Activated T-helper 1 cell treated with anti-CD3 and anti-CD28 coated beads, Interleukin-2, amount 50 U/mL, for 16 hours (primary cell): ENCODE measurements around the gene ANK3.
"Not testable (repeated sequence)": the region's sequence is repeated elsewhere in the genome, so short reads cannot be mapped to it uniquely, and the experiment has no call there.

Experiments
- DNase-seq, 2 donors: peaks; one replicate each; pipeline ENCODE4 v3.0.0-alpha.2; 2020; ENCODE audit warnings: low read depth in 1 of 2, low spot score in 1 of 2

ANK3 gene

DNA sequence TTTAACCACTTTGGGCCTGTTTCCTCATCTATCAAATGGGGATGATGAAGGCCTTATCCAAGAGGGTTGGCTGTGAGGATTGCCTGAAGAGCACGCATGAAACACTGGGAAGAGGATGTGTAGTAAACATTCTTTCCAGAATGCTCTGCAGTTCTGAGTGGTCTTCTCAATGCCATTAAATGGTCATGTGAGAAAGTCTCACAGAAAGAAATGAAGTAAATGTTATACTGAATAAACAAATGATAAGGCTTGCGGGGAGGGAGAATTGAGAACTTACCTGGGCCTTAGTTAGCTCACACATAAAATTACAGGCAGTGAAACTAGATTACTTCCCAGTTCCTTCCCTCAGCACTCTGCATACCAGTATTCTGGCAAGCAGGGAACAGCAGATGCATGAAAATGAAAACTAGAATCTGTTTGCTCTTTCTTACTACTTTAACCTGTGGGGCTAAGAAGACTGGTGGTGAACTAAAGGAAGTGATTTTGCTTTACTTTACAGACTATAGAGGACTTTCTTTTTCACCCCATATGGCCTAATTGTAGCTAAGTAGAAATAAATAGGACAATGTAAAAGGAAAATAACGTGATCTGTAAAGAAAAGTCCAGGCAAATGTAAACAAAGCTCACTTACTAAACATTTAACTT, 348.1 kb downstream of the ANK3 start:
- no peak for DNase-seq

DNA sequence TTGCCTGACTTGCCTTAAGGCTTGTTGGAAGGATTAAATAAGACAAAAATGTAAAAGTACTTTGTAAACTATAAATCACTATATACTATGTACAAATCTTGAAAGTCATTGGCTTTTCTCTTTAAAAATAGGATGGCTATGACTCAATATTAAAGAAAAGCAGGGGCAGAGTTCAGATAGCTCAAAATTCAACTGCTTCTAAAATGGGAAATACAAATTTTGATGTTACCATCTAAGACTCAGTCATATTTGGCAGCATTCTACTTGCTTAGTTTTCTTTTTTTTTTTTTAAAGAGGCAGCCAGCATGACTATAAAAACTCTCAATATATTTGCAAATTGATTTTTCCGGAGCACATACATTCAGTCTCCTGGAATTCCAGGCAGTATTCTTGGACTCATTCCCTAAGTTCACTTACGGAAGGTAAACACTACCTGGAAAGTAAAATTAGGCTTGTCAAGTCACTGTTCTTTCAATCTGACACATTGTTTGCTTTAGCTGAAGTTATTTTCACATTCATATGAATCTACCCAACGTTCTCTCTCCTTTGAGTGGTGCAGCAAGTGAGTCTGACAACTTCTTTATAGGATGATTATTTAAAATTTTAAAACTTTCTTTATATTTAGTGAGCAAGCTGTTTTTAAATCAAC, 349.5 kb downstream of the ANK3 start:
- no peak for DNase-seq

DNA sequence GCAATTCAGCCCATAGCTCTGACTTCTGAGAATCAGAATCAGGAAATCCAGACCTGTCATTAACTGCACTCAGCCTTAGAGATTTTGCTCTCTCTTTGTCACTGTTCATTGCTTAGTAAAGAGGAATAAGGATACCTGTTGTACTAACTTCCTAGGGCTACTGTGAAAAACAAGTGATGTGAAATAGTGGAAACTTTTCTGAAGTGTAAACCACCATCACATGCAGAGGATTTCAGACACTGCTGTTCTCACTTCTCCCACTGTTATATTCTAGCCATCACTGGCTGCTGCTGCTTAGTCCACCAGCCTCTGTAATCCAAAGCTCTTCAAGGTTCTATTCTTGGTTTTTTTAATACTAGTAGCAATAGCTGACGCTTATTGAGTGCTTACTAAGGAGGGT, 353.7 kb downstream of the ANK3 start:
- DNase-seq: no peak

DNA sequence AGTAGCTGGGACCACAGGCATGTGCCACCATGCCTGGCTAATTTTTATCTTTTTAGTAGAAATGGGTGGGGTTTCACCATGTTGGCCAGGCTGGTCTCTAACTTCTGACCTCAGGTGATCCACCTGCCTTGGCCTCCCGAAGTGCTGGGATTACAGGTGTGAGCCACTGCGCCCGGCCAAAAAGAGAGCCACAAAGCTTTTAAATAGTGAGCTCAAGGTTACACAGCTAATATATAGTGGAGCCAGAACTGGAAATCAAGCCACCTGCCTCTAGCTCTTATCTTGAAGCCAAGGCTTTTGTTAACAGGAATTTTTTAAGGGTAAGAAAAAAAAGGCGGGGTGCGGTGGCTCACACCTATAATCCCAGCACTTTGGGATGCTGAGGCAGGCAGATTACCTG, 354.3 kb downstream of the ANK3 start:
- DNase-seq: not testable (repeated sequence)

DNA sequence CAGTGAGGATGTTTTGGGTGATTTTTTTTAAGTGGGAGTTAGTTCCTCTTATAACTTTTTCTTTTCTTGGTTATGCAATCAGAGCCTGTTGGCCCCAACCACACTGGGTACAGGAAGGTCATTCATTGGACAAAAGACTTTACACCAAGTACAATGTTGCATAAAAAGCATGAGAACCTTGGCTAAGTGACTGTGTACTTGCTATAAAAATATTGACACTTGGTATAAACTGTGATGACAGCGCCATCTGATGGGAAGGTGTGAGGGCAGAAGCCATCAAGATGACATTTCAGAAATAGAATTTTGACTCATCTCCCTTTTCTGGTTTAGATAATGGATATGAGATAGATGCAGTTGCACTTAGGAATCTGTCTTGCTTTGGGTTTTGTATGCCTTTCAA, 357.0 kb downstream of the ANK3 start:
- no peak for DNase-seq

DNA sequence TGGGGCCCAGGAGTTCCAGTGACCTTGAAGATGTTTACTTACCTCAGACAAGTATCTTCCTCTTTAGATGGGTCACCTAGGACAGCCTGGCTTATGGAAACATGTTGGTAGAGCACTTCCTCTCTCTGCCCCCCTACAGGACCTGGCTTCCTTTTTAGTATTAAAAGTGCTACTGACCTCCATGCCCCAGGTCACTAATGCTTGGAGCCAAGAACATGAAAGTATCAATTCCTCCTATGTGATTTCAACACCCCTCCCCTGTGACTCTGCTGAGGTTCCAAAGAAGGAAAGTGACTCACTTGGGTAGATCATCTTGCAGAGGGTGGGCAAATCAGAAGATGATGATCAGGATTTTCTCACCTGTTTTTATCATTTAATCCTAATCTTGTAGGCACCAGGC, 358.0 kb downstream of the ANK3 start:
- DNase-seq: no peak

DNA sequence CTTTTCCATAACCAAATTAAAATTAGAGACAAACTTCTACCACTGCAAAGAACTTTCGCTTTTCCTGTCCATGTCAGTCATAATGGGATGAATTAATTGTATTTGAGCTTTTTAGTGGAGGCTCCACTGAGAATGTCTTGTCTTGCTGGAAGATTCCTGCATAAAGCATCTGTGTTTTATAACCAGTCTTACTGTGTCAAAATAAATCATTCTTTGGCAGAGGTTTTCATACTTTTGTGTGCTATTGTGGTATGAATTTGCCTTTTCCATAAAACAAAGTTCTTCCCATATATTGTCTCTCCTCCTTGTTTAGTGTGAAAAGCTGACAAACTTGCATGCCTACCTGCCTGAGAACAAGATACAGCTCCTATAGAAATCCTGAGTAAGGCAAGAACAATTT, 358.5 kb downstream of the ANK3 start:
- DNase-seq: no peak

DNA sequence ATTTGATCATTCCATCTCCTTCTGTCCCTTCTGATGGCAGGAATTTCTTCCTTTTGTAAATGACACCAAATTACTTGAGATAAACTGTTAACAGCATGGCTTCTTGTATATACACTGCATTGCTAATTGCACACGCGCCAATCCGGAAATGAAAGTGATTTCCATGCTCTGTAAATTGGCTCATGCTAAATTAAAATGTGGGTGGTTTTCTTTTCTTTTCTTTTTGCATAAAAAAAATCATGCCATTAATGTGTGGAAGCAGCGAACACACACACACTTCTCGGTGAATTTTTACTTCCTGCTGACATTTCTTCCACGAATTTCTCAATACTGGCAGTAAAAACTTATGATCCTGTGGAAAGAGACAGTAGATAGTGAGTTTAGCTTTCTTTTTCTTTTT, 360.2 kb downstream of the ANK3 start:
- no peak for DNase-seq

DNA sequence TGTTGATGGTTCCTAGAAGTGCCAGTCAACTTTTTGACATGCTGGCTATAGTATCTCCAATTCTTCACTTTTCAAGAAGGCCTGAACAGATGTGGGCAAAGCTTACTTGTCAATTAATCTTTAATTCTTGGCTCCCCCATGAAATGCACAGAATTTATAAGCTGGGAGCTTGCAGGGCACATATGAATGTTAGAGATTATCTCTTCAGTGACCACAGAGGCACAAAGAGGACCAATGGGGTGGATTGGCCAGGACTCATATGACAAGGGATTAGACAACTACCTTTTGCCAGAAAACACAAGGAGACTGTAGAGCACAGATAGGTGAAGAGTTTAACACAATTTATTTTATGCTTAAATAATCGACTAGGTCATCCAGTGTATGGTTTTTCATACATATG, 361.6 kb downstream of the ANK3 start:
- DNase-seq: no peak

DNA sequence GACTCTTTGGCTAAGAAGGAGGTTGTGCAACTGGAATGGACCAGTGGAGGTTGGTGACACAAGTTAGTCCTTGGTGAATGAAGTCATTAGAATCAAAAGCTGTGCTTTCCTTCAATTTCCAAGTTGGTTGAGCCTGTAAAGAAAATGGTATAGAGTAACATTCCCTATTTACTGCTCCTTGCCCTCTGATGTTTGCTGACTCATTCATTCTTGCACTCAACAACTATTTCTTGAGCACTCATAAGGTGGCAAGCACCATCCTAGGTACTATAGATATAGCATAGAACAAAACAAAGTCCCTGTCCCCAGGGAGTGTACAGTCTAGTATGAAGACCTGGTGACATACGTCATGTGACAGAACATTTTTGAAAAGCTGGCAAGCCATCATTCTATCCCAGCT, 364.4 kb downstream of the ANK3 start:
- DNase-seq: no peak

DNA sequence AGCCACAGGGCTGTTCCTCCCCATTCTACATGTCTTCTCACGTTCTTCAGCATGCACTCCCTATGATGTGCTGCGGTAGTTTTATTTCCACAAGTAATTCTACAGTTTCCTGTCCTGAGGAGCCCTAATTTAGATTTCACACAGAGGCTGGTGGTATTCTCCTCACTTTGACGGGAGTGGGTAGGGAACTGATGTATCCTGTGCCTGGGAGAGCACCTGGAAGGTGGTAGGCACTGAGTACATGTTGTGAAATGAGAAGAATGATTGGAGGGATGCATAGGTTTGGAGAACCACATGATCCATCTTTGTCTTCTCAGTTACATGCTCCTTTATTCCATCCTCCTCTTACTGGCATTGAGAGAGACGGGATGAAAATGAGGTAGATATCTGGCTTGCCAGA, 365.2 kb downstream of the ANK3 start:
- DNase-seq: no peak

DNA sequence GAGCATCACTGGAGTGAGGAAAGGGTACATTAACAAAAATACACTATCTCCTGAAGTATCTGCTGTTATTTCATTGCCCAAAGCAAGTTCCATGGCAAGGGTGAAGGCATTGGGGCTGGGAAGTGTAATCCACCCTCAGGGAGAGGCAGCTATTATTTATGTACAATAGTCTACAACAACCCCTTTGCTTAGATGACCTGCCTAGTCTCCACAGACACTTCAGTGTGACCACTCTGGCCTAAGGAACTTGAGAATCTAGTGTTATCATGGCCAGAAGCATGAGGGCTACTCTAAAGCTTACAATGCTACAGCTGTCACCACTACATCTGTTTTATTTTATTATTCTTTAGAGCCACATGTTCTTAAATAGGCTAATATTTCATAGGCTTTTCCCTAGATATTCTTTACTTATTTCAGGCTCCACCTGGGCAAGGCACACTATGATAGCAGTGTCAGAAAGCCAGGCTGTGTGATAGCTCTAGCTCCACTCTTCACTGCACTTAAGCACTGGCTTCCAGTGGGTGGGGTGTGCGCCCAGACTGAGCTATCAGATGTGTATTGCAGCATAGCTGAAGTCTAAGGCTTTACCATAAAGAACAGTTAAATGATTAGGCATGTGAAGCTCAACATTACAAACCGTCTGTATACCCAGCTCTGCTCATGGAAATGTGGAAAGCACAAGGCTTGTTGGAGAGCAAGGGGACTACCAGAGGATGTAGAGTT, 366.4 kb downstream of the ANK3 start:
- DNase-seq: no peak

DNA sequence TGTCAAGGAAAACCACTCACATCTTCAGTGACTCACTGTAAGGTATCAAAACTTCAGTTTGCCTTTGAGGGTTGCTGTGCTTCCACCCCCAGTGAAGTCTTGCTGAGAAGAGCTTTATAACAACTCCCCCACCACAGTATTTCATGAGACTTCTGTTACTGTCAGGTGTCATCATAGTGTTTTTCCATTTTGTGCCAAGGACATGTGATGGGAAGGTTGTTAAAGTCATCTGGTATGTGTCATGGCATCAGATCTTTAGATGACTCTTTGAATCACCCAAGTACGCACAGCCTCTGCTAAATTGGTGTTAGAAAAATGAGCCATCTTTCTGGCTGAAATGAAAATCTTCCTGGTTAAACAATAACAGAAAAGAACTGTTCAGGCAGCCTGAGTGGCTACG, 368.3 kb downstream of the ANK3 start:
- no peak for DNase-seq

DNA sequence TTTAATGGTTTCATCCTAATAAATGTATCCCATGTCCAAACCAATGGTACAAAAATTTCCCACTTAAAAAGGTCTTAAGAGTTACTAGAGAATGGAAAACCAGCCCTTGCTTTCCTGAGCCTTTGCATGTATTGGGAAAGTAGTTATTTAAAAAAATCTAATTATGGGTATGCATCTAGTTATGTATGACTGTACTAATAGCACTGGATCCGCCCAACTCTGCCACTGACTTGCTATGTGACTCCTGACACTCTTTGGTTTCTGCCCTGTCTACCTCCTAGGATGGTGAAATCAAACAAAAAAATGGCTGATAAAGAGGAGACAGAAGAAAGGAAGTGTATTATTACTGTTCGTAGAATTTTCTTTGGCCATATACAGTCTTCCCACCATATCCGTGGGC, 372.9 kb downstream of the ANK3 start:
- DNase-seq: no peak

DNA sequence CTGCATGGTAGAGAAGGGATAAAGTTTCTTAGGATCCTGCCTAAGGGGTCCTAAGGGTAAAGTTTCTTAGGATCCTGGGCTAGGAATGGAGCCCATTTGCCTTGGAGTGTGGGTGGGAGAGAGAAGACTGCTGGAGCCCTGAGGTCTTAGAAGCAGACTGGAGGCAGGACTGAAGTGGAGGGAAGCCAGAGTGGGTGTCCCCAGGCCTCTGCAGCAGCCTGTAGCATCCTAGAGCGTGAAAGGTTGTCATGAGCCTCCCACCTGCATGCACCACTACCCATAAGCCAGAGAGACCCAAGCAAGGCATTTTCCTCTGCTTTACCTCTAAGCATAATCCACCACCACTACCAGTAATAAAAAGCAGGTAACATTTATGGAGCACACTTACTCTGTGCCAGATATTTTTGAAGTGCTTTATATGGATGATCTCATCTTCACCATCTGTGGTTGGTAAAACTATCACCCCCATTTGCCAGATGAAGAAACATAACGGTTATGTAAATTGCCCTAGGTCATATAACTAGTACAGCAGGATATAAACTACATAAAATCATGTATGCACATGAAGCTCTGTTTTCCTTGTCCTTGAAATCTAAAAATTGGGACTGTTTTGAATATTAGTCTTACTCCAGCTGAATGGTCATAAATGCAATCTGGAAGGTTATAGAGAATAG, 379.8 kb downstream of the ANK3 start:
- no peak for DNase-seq

DNA sequence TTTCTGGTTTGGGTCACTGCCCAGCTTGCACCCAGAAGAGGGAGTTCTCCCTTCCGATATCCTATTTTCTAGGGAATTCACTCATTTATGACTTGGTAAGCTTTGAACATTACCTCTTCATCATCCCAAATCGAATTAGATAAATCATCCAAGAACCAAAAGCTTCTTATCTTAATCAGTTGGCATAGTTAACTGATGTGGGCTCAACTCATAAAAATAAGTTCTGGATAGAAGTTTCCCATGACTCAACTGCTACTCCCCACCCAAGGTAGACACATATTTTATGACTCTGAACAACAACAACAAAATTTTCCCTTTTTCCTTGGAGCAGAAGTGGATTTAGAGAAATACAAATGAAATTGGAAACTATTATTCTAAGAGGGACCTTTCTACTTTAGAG, 380.4 kb downstream of the ANK3 start:
- DNase-seq: no peak

DNA sequence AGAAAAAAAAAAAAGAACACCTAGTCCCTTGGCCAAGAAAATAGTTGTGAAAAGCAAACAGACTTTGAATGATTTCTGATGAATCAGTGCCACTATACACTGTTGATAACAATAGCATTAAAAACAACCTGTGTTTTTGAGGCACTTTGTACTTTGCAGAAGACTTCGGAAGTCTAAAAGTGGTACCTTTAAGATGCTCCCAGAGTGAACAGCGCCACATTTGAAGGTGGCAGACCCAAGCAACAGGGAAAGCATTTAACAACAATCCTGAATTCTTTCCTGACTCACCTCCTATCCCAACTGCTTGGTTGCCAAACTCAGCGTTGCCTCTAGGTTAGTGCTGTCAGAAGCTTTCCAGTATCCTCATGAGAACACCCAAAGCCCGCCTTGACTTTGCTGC, 380.9 kb downstream of the ANK3 start:
- no peak for DNase-seq

DNA sequence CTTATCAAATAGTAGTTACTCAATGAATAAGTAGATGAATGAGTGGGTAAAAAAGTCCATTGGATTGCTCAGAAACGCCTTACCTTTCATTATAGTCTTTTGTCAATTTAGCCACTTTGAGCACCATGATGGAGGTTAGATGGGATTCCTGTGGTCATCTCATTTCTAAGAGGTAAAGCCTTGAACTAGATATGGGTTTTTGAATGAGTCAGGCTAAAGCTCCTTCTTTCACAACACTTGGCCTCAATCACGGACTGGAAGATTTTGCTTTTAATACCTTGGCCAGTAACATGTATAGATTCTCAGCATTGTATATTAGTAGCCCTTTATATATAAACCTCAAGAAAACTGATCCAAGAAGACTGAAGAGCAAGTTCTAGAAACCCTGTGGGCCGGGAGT, 383.6 kb downstream of the ANK3 start:
- DNase-seq: no peak

DNA sequence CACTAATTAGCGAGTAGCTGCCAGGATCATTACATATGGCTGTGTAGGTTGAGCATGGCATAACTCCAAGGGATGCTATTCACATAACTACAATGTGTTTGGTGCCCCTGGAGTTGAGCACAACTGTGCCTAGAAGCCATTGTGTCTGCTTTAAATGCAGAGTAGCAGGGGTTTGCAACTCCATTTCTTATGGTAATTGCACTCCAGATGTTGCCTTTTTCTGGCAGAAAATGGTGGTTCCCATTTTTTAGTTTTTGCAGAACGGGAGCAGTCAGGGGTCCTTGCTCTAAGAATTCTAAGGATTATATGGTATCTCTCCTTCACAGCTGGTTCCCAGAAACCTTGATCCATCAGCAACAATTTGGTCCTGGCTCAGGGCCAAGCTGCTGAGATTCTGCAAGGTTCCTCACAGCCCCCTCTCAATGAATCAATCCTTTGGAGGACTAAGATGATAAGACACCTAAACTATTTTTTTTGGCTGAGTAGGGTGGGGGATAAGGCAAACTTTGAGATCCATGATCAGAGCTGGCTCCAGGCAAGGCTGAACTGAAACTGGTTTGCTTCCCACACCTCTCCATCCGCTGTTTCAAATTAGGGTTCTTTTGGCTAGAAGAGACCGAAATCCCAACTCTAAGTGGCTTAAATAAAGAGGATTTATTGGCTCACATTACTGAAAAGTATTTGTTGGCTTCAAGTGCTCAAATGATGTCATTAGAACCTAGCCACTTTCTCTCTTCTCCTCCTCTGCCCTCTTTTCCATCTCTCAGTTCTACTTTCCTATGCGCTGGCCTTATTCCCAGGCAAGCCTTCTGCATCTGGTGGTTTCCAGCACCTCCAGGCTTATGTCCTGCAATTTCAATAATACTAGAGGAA, 385.8 kb downstream of the ANK3 start:
- no peak for DNase-seq

DNA sequence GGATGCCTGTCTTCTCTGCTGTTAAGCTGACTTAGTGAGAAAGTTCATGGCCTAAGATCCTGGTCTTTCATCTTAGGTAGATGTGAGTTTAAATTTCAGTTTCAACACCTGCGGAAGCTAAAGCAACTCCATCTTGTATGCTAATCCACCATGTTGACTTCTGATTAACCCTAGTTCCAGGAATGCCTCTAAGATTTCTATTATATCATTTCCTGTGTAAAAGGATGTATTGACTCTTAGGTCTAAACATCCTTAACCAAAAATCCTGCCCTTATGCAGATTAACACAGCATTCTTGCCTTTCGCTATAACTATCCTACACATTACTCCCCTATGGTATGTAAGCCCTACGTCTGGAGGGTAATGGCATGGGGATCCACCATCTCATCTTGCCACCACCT, 388.9 kb downstream of the ANK3 start:
- DNase-seq: no peak

DNA sequence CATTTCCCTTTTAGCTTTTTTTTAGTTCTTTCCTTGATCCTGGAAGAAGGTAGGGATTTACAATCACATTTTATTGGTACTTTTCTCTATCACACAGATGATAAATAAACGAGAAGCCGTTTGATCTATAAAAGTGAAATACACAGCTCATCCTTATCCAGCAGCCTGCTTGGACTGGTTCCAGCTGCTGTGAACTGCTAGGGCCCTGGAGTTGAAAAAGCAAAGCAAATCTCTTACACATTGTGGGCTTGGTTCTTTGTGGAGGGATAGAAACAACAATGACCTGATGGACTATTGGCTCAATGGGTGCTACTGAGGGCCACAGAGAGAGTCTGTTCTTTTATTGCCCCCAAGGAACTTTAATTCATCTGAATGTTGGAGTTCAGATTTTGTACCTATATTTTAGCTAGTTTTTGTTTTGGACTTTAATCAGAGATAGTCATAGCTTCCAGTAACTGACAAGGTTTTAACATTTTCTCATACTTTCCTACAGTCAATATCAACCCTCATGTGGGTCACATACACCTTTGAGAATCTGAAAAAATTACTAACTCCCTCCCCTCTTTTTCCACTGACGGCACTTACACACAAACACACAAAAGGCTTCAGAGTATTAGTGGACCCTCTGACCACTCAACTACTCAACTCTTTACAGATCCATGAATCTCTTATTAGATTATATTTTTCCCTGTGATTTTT, 391.7 kb downstream of the ANK3 start:
- no peak for DNase-seq
